Measurements from ENCODE around the gene CD38.

DNA sequence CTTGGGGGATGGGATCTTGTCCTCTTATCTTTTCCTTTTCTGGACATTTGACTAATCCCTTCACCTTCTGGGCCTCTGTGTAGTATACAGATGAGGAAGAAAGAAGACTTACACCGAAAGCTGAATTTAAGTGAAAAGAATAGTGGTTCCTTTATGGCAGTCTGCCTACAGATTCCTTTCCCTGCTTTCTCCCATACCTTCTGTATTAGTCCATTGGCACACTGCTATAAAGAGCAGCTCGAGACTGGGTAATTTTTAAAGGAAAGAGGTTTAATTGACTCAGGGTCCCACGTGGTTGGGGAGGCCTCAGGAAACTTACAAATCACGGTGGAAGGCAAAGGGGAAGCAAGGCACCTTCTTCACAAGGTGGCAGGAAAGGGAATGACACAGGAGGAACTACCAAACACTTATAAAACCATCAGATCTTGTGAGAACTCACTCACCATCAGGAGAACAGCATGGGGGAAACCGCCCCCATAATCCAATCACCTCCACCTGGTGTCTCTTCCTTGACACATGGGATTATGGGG is 34.0 kb upstream of the CD38 start:
- TF ChIP-seq EZH2 (IDR thresholded peaks at IDR 0.05; ENCODE audit: borderline replicate concordance, low read depth, low read length, poor library complexity, severe bottlenecking) (no peak), CTCF (conservative IDR thresholded peaks at IDR 0.05; ENCODE audit: low read depth, low read length) (no peak)

All from A673 (cell line).